Effector memory CD8-positive, alpha-beta T cell (primary cell): Measurements from ENCODE around the gene DRC7.
A peak's percentile ranks its signal among the peaks of the same experiment; 100 is the strongest.

Experiments used
- ATAC-seq: fragments of 150-1000 bp; cut with Tn5 transposase; replicated peaks from 2 replicates; pipeline ENCODE4 v1.10.0; 2021; ENCODE audit warnings: mild to moderate bottlenecking, moderate library complexity
- DNase-seq, 3 experiments: peaks; one replicate each; pipeline ENCODE4 v3.0.0; 2021
- H3K27ac Mint-ChIP-seq, 2 donors: one replicate each; pipeline ENCODE4 v1.8.0; 2022; ENCODE audit warnings: mild to moderate bottlenecking in 2 of 2, mixed read lengths in 2 of 2, moderate library complexity in 2 of 2
- H3K27me3 Mint-ChIP-seq, 2 donors: one replicate each; pipeline ENCODE4 v1.8.0; 2022; ENCODE audit warnings: mixed read lengths in 2 of 2
- H3K36me3 Mint-ChIP-seq: one replicate; pipeline ENCODE4 v1.8.0; 2022; ENCODE audit warnings: mild to moderate bottlenecking, moderate library complexity, mixed read lengths; ENCODE audit not compliant: insufficient read depth
- H3K4me1 Mint-ChIP-seq, 2 donors: one replicate each; pipeline ENCODE4 v1.8.0; 2022; ENCODE audit warnings: low read depth in 2 of 2, mixed read lengths in 2 of 2
- H3K4me3 Mint-ChIP-seq, 2 donors: one replicate each; pipeline ENCODE4 v1.8.0; 2022; ENCODE audit warnings: mild to moderate bottlenecking in 2 of 2, mixed read lengths in 2 of 2, moderate library complexity in 2 of 2
- H3K9me3 Mint-ChIP-seq, 2 donors: one replicate each; pipeline ENCODE4 v1.8.0; 2022; ENCODE audit warnings: mixed read lengths in 2 of 2

Gene DRC7

DNA sequence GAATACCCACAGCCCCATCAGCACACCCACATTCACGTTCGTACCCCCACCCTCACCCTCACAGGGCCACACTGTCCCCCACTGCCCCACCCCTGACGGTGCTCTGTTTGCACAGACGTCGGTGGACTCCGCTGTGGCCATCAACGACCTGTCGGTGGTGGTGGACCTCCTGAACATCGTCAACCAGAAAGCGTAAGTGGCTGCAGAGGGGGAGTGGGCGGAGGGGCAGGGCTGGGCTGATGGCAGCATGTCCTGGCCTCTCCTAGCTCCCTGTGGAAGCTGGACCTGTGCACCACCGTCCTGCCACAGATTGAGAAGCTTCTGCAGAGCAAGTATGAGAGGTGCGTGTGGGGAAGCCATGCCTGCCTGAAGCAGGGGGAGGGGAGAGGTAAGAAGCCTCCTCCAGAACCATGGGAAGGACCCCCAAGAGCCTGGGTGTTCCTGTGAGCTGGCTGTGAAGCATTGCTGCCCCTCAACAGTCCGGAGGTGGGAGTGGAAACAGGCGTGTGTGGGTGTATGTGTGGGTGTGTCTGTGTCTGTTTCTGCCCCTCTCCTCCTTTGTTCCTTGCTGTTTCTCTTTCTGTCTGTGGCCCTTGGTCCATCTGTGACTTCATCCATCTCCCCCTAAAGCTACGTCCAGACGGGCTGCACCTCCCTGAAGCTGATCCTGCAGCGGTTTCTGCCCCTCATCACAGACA lies 61.3 kb downstream of the DRC7 start:
- H3K27ac Mint-ChIP-seq: no peak overlapping the region
- no peaks in the 10 kb centered on the region for H3K9me3 Mint-ChIP-seq
- H3K27me3 Mint-ChIP-seq: no peaks in the 10 kb centered on the region
- DNase-seq (no peak), ATAC-seq (no peak)
- peaks cover 9% of the 10 kb centered on the region for H3K36me3 Mint-ChIP-seq
- H3K4me1 Mint-ChIP-seq: peaks cover 4% of the 10 kb centered on the region in 2 donors
- no peak overlapping the region for H3K4me3 Mint-ChIP-seq

GRCh38 chr16:57756424-57757325 lies 62.1 kb downstream of the DRC7 start:
- Mint-ChIP-seq H3K27me3 (no peaks in the 10 kb centered on the region), H3K9me3 (no peaks in the 10 kb centered on the region), H3K4me3 (no peak overlapping the region), H3K27ac (no peak overlapping the region), H3K36me3 (peaks cover 9% of the 10 kb centered on the region), H3K4me1 (peaks cover 0 to 2% of the 10 kb centered on the region in 2 donors)
- ATAC-seq (no peak), DNase-seq (no peak)

DNA sequence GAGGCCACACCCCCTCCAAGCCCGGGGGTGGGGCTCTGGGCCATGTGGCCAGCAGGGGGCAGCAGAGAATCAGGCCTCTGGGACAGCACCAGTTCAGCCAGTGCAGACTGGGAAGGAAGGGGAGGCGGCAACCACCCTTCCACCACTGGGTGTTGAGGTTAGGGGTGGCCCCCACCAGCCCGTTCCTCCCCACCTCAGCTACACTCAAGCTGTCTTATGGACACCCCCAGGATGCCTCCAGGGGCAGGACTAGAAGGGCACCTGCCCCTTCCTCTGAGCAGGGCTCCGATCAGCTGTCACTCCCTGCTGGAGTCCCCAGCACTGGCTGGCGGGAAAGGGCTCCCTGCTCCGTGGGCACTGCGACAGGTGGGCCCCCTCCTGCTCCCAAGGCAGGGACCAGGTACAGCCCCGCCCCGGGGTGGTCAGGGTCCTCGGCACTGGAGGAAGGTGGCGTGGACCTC lies 62.8 kb downstream of the DRC7 start:
- Mint-ChIP-seq H3K4me3 (no peak overlapping the region), H3K4me1 (peaks cover 0 to 4% of the 10 kb centered on the region in 2 donors), H3K36me3 (peaks cover 7% of the 10 kb centered on the region), H3K9me3 (no peaks in the 10 kb centered on the region), H3K27me3 (no peaks in the 10 kb centered on the region), H3K27ac (peak overlapping the region in 1 of 2 donors; percentile 16)
- peak; percentile 93 to 96 (median 94) for DNase-seq
- ATAC-seq: peak; percentile 99

DNA sequence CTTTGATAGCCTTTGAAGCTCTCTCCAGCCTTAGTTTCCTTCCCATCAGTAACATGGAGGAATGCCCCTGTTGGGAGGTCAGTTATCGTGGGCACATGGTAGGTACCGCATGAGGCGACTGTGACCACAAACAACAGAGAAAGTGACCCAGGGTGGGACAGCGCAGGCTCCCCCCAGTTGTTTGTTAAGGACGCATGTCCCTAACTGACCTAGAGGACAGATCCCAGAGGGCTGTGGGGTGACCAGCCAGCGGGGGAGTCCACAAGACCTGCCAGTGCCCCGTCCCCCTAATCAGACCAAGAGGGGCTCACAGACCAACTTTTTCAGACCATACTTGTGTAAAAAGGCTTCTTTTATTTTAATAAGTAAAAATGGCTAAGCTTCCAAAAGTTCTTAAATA lies 63.3 kb downstream of the DRC7 start:
- peak overlapping the region; percentile 16 to 44 for H3K27ac Mint-ChIP-seq
- no peaks in the 10 kb centered on the region for H3K27me3 Mint-ChIP-seq
- peaks cover 7% of the 10 kb centered on the region for H3K36me3 Mint-ChIP-seq
- peaks cover 0 to 5% of the 10 kb centered on the region in 2 donors for H3K4me1 Mint-ChIP-seq
- H3K4me3 Mint-ChIP-seq: peak overlapping the region in 1 of 2 donors; percentile 22
- ATAC-seq (no peak), DNase-seq (no peak)
- H3K9me3 Mint-ChIP-seq: no peaks in the 10 kb centered on the region

- no peaks in the 10 kb centered on the region for H3K27me3 Mint-ChIP-seq
- peak overlapping the region; percentile 38 to 44 for H3K27ac Mint-ChIP-seq
- ATAC-seq (no peak), DNase-seq (peak in 1 of 3 experiments; percentile 31)
- no peaks in the 10 kb centered on the region for H3K9me3 Mint-ChIP-seq
- H3K36me3 Mint-ChIP-seq: peaks cover 7% of the 10 kb centered on the region
- peaks cover 0 to 7% of the 10 kb centered on the region in 2 donors for H3K4me1 Mint-ChIP-seq
- H3K4me3 Mint-ChIP-seq: peak overlapping the region; percentile 3 to 68
These were observed 63.9 kb downstream of the DRC7 start for GRCh38 chr16:57758331-57759117.

GRCh38 chr16:57759131-57759530 lies 64.5 kb downstream of the DRC7 start:
- Mint-ChIP-seq H3K4me3 (peak overlapping the region in 1 of 2 donors; percentile 31), H3K9me3 (no peaks in the 10 kb centered on the region), H3K36me3 (peaks cover 7% of the 10 kb centered on the region), H3K4me1 (peaks cover 0 to 7% of the 10 kb centered on the region in 2 donors), H3K27ac (peak overlapping the region in 1 of 2 donors; percentile 45), H3K27me3 (no peaks in the 10 kb centered on the region)
- DNase-seq (no peak), ATAC-seq (no peak)

GRCh38 chr16:57759541-57760356 lies 65.1 kb downstream of the DRC7 start:
- peaks cover 7% of the 10 kb centered on the region for H3K36me3 Mint-ChIP-seq
- peak overlapping the region; percentile 18 to 45 for H3K27ac Mint-ChIP-seq

GRCh38 chr16:57760357-57761160 lies 66.0 kb downstream of the DRC7 start:
- DNase-seq: no peak
- Mint-ChIP-seq H3K9me3 (no peaks in the 10 kb centered on the region), H3K4me1 (peaks cover 1 to 10% of the 10 kb centered on the region in 2 donors), H3K27me3 (no peaks in the 10 kb centered on the region), H3K36me3 (peaks cover 7% of the 10 kb centered on the region), H3K27ac (peak overlapping the region; percentile 18 to 45), H3K4me3 (no peak overlapping the region)
- no peak for ATAC-seq

More at GRCh38 chr16:57759541-57760356, 65.1 kb downstream of the DRC7 start:
- DNase-seq: no peak
- H3K4me1 Mint-ChIP-seq: peaks cover 0 to 10% of the 10 kb centered on the region in 2 donors
- peak overlapping the region in 1 of 2 donors; percentile 31 for H3K4me3 Mint-ChIP-seq
- no peak for ATAC-seq
- H3K27me3 Mint-ChIP-seq: no peaks in the 10 kb centered on the region
- no peaks in the 10 kb centered on the region for H3K9me3 Mint-ChIP-seq

DNA sequence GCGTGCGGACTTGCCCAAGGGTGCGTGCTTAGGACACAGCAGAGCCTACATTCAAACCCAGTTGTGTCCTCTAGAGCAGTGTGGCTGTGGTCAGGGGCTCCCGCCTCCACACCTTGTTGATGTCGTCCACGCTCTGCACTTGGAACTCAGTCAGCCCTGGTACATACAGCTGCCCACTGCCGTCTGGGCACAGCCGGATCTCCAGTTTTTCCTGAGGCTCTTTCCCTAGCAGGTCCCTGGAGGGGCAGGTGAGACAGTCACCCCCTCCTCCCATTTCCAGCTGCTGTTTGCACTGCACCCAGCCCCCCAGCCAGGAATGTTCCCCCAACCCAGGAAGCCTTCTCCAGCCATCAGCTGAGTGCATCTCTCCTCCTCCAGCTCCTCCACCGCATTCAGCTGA lies 66.7 kb downstream of the DRC7 start:
- DNase-seq: no peak
- Mint-ChIP-seq H3K4me3 (no peak overlapping the region), H3K4me1 (peaks cover 1 to 10% of the 10 kb centered on the region in 2 donors), H3K36me3 (peaks cover under 1% of the 10 kb centered on the region), H3K27me3 (no peaks in the 10 kb centered on the region), H3K27ac (no peak overlapping the region), H3K9me3 (no peaks in the 10 kb centered on the region)
- ATAC-seq: no peak

DNA sequence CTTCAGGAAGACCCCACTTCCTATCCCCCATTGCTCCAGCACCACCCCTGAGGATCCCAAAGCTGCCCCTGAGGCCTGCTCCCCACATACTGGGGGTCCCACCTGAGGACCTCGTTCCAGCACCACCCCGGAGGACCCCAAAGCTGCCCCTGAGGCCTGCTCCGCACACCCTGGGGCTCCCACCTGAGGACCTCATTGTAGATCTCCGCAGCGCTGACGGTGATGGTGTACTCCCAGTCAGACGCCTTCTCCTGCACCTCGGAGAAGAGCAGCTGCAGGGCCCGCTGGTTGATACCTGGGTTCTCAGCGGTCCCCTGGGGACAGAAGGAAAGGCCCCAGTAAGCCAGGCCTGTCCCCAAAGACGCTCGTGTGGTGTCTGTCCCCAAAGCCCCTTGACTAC lies 67.4 kb downstream of the DRC7 start:
- H3K27ac Mint-ChIP-seq: peak overlapping the region in 1 of 2 donors; percentile 24
- ATAC-seq: no peak
- DNase-seq: no peak
- peaks cover 1 to 10% of the 10 kb centered on the region in 2 donors for H3K4me1 Mint-ChIP-seq
- no peaks in the 10 kb centered on the region for H3K36me3 Mint-ChIP-seq
- H3K4me3 Mint-ChIP-seq: no peak overlapping the region
- no peaks in the 10 kb centered on the region for H3K27me3 Mint-ChIP-seq
- H3K9me3 Mint-ChIP-seq: no peaks in the 10 kb centered on the region

- H3K9me3 Mint-ChIP-seq: no peaks in the 10 kb centered on the region
- no peak for ATAC-seq
- peaks cover 1 to 10% of the 10 kb centered on the region in 2 donors for H3K4me1 Mint-ChIP-seq
- no peak for DNase-seq
- no peak overlapping the region for H3K4me3 Mint-ChIP-seq
- H3K36me3 Mint-ChIP-seq: no peaks in the 10 kb centered on the region
- H3K27ac Mint-ChIP-seq: peak overlapping the region in 1 of 2 donors; percentile 24
- H3K27me3 Mint-ChIP-seq: no peaks in the 10 kb centered on the region
These were observed 67.9 kb downstream of the DRC7 start for GRCh38 chr16:57762365-57763040.
